ENCODE data around the gene SLC12A9.

Gene SLC12A9

GRCh38 chr7:100863406-100863950, 11.0 kb downstream of the SLC12A9 start:
- DNase-seq, result no peak

GRCh38 chr7:100864263-100864845, 11.8 kb downstream of the SLC12A9 start:
- no peak for DNase-seq

- no peak for DNase-seq
These were observed 12.9 kb downstream of the SLC12A9 start for GRCh38 chr7:100865372-100865911.

- no peak for DNase-seq
These were observed 13.6 kb downstream of the SLC12A9 start for GRCh38 chr7:100865938-100866728.

GRCh38 chr7:100866729-100867039, 14.2 kb downstream of the SLC12A9 start:
- DNase-seq, result no peak

- DNase-seq, result no peak
These were observed 14.7 kb downstream of the SLC12A9 start, which contains the start of gene TRIP6 for GRCh38 chr7:100867040-100867775. Gene TRIP6 (plus strand): TSS chr7:100867387. CDS start chr7:100867498, 111 bp downstream.

- no peak for DNase-seq
These were observed 15.4 kb downstream of the SLC12A9 start for GRCh38 chr7:100867776-100868485.

GRCh38 chr7:100873599-100874299, 21.2 kb downstream of the SLC12A9 start:
- DNase-seq, result no peak

GRCh38 chr7:100874300-100874576, 21.7 kb downstream of the SLC12A9 start:
- DNase-seq, result peak; percentile 57

- peak; percentile 99 for DNase-seq
These were observed 22.3 kb downstream of the SLC12A9 start, which contains the start of gene SRRT for GRCh38 chr7:100874577-100875355. Gene SRRT (plus strand): TSS chr7:100875103. CDS start chr7:100875591, 488 bp downstream.

- DNase-seq, result peak; percentile 45
These were observed 22.8 kb downstream of the SLC12A9 start for GRCh38 chr7:100875356-100875751.

GRCh38 chr7:100878013-100878412, 25.5 kb downstream of the SLC12A9 start:
- DNase-seq, result no peak

- no peak for DNase-seq
These were observed 26.2 kb downstream of the SLC12A9 start for GRCh38 chr7:100878685-100879084.

- DNase-seq, result peak; percentile 97
These were observed 27.3 kb downstream of the SLC12A9 start for GRCh38 chr7:100879685-100880261.

GRCh38 chr7:100880645-100881044, 28.1 kb downstream of the SLC12A9 start:
- DNase-seq, result no peak

GRCh38 chr7:100881136-100881535, 28.6 kb downstream of the SLC12A9 start:
- DNase-seq, result no peak

GRCh38 chr7:100882201-100882600, 29.7 kb downstream of the SLC12A9 start:
- no peak for DNase-seq

GRCh38 chr7:100882785-100883526, 30.4 kb downstream of the SLC12A9 start:
- no peak for DNase-seq

- DNase-seq, result no peak
These were observed 32.4 kb downstream of the SLC12A9 start for GRCh38 chr7:100884736-100885439.
